GM19438 (cell line): ENCODE results near the gene PRKN.

Source experiments
- ATAC-seq: cut with Tn5 transposase; IDR thresholded peaks from one replicate; pipeline ENCODE4 v1.9.1; 2021; ENCODE audit warnings: low read depth; ENCODE audit not compliant: unreplicated experiment

Gene PRKN

GRCh38 chr6:161493576-161494118 is 1233.9 kb downstream of the PRKN start:
- no peak for ATAC-seq

GRCh38 chr6:161489626-161490306 is 1237.8 kb downstream of the PRKN start:
- ATAC-seq, result no peak

DNA sequence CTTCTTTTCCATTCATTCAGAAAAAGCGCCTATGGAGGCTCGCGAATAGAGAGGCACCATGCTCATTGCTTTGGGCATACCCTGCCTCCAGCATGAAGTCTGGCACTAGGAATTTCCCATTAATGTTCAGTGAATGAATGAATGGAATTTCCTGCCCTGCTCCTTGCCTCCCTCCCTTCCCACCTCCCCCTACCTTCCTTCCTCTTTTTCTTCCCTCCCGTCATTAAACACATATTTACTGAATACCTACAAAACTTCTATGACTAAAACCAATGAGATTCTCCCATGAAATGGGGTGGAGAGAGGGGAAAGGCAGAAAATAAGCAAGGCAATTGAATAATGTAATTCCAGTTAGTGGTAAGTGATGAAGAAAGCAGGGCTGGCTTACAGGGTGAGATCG is 1239.9 kb downstream of the PRKN start:
- ATAC-seq, result no peak

DNA sequence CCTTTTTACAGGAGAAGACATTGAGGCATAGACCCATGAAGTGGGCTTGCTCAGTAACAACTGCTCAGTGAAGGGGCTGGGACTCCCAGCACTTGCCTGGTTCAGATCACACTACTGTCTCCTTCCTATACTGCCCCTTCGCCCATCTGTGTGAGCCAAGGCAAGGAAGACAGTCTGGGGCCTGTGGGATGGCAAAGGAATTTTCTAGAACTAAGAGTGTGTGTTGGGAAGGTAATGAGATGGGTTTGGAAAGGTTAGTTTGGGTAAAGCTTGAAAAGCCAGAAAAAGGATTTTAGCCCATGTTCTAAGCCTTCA is 1240.4 kb downstream of the PRKN start:
- ATAC-seq, result no peak

GRCh38 chr6:161486361-161487216 is 1241.0 kb downstream of the PRKN start:
- ATAC-seq, result no peak

DNA sequence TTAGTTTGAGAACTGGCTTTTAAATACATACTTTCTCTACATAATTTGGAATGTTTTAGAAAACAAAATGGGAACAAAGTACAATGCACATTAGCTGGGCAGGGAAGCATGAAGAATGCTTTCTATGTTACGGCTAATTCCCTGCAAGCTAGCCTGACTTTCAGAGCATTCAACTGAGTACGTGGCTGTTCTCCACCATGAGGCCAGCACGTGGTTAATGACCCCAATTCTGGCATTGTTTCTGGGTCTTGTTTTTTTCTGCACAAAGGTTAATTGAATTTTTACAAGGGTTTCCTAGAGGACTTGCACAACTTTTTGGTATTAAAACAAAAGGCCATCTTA is 1245.1 kb downstream of the PRKN start:
- no peak for ATAC-seq

GRCh38 chr6:161481786-161482516 is 1245.6 kb downstream of the PRKN start:
- ATAC-seq, result no peak

GRCh38 chr6:161480421-161481155 is 1247.0 kb downstream of the PRKN start:
- no peak for ATAC-seq

- no peak for ATAC-seq
These were observed 1248.2 kb downstream of the PRKN start for GRCh38 chr6:161479376-161479775.

DNA sequence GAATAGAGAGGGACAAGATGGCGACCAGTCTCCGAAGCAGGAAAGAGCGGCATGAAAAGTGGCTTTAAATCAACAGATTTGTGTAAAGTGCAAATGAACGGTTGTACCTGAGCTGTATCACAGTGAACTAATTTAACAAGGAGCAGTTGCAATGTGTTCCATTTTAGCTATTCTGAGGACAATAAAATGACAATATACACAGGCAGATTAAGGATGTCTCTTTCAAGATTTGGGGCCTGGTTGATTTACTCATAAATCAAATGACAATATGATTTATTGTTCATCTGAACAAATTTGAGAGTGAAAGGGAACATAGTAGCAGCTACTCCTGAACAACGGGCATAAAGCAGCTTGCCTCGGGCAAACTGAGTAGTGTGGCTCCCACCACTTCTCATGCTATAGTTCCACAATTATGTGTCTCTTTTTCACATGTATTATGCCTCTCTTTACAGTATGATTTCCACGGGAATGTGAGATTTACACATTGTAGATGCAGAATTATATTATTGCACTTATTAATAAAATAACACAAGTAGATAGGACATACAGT is 1249.6 kb downstream of the PRKN start:
- ATAC-seq, result no peak

DNA sequence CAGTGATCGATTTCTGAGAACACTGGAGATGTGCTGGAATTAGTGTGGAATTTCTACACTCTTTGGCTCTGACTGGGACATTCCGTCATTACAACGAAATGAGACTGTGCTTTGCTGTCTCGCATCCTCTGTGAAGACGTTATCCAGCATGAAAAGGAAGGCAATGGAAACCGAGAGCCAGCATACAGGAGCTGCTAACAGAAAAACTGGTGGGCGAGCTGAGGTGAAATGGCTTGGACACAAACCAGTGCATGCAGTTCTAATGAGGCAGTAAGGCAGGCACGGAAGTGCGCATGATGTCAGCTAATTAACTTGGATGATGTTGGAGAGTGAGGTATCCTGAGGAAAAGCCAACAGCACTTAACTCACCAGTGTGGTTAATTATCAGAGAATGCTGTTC is 1250.9 kb downstream of the PRKN start:
- ATAC-seq, result no peak

GRCh38 chr6:161465403-161465802 is 1262.2 kb downstream of the PRKN start:
- no peak for ATAC-seq

DNA sequence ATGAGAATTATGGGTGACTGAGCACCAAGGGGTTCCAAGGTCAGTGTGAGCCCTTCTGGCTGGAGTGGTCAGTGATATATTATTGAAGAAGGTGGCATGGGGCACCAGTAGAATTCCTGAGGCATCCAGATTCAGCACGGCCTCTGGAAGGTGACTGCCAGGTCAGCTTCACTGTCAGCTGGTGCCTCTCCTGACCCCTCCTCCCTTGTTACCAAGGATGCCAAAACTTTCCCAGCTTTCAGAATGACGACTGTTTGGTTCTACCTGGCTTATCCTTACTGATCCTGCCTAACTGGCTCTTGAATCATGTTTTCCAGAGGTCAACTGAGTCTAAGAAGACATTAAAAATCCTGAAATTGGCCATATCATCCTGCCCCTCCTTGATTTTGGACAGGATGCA is 1264.5 kb downstream of the PRKN start:
- no peak for ATAC-seq

DNA sequence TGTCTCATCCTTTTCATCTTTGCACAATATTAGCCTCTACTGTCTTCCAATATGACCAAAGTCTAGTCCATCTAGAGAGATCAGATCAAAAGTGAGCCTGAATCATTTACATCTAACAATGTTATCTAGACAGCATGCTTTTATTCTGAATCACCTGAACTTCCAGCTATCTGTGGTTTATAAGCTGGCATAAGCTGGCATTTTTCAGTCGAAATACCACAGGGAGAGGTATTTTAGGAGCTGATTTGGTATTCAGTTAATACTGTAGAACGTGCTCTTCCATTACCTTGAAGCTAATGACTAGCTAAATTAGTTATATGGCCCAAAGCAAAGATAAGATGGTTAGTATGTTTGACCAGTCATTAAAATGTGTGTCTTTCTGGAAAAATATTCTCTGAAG is 1265.4 kb downstream of the PRKN start:
- no peak for ATAC-seq

GRCh38 chr6:161459008-161459615 is 1268.5 kb downstream of the PRKN start:
- no peak for ATAC-seq

DNA sequence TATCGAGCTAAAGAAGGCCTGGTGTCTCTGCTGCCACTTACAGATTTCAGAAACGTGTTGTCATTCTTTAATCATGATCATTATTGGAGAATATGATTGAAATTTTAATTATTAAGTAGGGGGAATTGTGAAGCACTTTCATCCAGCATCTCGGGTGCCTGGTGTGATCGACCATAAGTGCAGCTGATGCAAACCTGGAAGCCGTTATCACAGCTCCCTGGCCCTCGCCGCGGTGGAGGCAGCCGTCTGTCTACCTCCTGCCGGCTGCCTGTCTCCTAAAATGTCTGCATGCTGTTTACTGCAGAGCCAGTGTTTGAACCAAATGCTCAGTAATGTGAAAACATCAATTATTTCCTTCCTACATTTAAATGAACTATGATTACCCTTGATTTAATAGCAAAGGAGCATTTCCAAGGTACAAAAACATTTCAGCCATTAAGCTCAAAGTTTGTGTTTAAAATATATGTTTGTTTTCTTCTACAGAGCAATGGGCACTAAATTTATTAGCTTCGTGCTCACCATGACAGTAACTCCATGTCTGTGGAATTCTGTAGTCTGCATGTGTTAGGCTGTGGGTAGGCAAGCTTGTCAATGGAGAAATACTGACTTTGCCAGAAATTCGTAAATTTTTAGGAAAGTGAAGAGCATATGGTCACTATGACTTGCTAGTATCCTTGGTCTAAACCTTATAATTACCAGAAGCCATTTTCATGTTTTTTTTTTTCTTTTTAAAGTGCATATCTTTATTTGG is 1269.2 kb downstream of the PRKN start:
- no peak for ATAC-seq

GRCh38 chr6:161455848-161456247 is 1271.7 kb downstream of the PRKN start:
- no peak for ATAC-seq

DNA sequence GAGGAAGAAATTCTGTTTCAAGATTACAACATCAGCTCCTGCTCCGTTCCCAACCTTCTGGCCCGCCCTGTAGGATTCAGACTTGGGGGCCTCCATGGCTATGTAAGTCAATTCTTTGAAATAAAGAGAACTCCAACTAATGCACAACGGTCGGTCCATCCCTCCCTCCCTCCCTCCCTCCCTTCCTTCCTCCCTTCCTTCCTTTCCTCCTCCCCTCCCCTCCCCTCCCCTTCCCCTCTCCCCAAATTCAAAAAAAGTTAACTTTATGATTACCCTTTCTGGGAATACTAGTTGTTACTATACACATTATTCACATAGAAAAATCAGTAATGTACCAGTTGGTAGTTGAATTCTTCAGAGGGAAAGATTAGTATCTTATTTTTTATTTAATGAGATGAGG is 1274.0 kb downstream of the PRKN start:
- ATAC-seq, result no peak

GRCh38 chr6:161452241-161452640 is 1275.3 kb downstream of the PRKN start:
- ATAC-seq, result no peak
